GM19452 (cell line): ENCODE data around the gene BORCS8.
"Not testable (repeated sequence)": the region's sequence is repeated elsewhere in the genome, so short reads cannot be mapped to it uniquely, and the experiment has no call there.

ENCODE experiments used
- ATAC-seq: cut with Tn5 transposase; IDR thresholded peaks from one replicate; pipeline ENCODE4 v1.9.1; 2021; ENCODE audit not compliant: unreplicated experiment

Gene BORCS8

DNA sequence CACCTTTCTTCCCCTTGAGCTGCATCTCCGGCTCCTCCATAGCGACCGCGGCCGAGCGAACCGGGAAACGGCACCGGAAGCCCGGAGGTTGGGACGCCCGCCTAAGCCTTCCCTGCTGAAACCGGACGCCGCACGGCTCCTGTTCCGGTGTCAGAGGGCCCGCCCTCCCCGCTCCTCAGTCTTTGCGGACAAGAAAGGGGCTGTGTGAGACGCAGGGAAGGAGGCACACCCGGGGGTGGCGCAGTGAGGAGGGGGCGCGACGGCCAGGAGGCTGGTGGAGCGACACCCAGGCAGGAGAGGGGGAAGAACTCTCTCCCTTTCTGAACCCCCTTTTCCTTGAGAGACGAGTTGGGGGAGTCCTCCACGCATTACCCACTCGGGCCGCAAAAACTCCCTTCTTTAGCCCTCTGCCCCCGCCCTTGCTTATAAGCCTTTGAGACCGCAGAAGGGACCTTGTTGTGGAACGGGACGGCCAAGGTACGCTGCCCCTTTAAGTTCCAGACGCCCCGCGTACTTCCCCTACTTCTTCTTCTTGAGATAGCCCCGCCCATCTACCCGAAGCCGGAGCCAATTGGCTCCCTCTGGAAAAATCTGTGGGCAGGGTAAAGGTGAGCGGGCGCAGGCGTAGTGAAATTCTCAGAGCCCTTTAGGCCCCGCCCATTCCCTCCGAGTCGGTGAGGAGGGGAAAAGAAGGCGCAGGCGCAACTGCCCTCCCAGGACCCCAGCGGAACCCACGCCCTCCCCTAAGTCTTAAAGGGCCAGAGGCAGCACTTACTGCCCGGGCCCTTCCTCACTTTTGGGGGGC is at the start of gene BORCS8, which contains the start of gene RFXANK:
Gene BORCS8, minus strand, starts transcription at position 75 of the 805 bp plus-strand sequence. Its CDS starts 35 bp downstream, at position 40.
Gene RFXANK, plus strand, starts transcription at position 181 of the 805 bp plus-strand sequence. CDS start 1,689 bp downstream, outside the sequence.
- peak; percentile 84 for ATAC-seq

- ATAC-seq: no peak
These were observed 48.5 kb upstream of the BORCS8 start for GRCh38 chr19:19240476-19240875.

GRCh38 chr19:19239675-19240074 is 47.7 kb upstream of the BORCS8 start:
- no peak for ATAC-seq

DNA sequence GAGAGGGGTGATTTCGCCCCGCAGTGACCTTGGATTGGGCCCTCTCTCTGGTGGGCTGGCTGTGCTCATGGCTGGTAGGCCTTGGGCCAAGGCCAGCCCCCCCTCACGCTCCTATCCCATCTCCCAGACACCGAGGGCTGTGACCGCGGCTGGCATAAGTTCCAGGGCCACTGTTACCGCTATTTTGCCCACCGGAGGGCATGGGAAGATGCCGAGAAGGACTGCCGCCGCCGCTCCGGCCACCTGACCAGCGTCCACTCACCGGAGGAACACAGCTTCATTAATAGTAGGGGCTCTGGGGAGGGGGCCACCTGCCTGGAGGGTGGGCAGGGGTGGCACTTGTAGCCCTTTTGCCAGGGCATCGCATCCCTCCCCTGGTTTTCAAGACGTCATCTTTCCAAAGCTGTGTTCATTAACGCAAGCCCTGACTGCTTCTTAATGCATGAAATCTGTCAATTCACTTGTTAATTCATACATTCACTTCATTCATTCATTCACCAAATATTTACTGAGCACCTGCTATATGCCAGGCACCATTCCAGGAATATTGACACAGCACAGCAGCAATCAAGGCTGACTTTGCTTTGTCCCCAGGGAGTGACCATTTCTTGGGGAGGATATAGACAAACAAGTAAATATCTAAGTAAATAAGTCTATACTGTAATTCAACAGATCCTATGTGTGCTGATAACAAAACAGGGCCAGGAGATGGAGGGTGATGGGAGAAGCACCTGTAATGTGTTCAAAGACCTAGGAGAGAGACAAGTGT is 46.4 kb upstream of the BORCS8 start:
- ATAC-seq: no peak

DNA sequence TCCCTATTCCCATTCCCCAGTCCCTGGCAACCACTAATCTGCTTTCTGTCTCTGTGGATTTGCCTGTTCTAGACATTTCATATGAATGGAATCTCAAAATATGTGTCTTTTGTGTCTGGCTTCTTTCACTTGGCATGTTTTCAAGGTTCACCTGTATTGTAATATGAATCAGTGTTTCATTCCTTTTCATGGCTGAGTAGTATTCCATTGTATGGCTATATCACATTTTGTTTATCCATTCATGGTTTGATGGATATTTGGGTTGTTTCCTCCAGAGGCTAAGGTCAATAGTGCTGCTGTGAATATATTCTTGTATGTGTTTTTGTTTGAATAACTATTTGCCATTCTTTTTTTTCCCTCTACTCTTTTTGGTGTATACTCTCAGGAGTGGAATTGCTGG is 44.2 kb upstream of the BORCS8 start:
- ATAC-seq: no peak

GRCh38 chr19:19234220-19234816 is 42.4 kb upstream of the BORCS8 start:
- no peak for ATAC-seq

- ATAC-seq: no peak
These were observed 40.3 kb upstream of the BORCS8 start for GRCh38 chr19:19232261-19232721.

DNA sequence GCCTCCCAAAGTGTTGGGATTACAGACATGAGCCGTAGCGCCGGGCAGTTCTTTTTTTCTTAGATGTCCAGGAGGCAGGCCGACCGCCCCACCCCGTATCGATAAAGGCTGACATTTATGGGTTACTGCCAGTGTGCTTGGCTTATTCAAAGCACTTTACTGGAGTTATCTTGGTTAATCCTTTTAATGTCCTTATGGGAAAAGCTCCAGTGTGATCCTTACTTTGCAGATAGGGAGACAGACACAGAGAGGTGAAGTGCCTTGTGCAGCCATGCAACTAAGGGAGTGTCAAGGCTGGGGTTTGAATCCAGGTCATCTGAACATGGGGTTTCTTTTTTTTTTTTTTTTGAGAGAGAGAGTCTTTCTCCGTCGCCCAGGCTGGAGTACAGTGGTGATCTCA is 39.0 kb upstream of the BORCS8 start:
- ATAC-seq: no peak

DNA sequence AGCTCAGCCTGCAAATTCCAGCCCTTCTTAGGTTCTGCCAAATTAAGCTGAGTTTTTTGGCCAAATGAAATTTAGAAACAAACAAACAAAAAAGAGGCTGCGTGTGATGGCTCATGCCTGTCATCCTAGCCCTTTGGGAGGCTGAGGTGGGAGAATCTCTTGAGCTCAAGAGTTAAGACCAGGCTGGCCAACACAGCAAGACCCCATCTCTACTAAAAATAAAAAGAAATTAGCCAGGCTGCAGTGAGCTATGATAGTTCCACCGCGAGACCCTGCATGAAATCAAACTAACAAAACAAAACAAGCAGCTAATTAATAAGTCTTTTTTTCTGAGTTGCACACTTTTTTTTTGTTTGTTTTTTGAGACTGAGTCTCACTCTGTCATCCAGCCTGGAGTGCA is 37.7 kb upstream of the BORCS8 start:
- ATAC-seq: no peak

- no peak for ATAC-seq
These were observed 35.3 kb upstream of the BORCS8 start for GRCh38 chr19:19227217-19227616.

DNA sequence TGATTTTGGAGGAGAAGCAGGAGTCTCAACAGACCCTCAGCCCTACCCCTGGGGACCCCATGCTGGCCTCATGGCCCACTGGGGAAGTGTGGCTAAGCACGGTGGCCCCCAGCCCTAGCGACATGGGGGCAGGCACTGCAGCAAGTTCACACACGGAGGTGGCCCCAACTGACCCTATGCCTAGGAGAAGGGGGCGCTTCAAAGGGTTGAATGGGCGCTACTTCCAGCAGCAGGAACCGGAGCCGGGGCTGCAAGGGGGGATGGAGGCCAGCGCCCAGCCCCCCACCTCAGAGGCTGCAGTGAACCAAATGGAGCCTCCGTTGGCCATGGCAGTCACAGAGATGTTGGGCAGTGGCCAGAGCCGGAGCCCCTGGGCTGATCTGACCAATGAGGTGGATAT is 34.7 kb upstream of the BORCS8 start:
- ATAC-seq: no peak

- ATAC-seq: no peak
These were observed 34.3 kb upstream of the BORCS8 start for GRCh38 chr19:19226204-19226603.

DNA sequence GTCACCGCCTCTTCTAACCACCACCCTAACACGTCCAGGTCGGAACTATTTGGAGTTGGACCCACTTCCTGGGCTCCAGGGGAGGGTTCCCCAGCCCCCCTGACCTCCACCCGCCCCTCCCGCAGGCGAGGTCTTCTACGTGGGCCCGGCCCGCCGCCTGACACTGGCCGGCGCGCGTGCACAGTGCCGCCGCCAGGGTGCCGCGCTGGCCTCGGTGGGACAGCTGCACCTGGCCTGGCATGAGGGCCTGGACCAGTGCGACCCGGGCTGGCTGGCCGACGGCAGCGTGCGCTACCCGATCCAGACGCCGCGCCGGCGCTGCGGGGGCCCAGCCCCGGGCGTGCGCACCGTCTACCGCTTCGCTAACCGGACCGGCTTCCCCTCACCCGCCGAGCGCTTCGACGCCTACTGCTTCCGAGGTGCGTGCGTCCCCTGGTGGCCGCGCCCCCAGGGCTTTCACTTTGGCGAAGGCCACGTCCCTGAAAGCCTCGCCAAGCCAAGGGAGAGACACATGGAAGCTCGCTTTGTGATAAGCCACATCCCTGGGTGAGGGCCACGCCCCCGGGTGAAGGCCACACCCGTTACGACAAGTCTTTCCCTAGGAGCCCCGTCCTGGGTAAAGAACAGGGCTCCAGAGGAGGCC is 33.0 kb upstream of the BORCS8 start:
- no peak for ATAC-seq

- ATAC-seq: no peak
These were observed 32.3 kb upstream of the BORCS8 start for GRCh38 chr19:19224150-19224851.

DNA sequence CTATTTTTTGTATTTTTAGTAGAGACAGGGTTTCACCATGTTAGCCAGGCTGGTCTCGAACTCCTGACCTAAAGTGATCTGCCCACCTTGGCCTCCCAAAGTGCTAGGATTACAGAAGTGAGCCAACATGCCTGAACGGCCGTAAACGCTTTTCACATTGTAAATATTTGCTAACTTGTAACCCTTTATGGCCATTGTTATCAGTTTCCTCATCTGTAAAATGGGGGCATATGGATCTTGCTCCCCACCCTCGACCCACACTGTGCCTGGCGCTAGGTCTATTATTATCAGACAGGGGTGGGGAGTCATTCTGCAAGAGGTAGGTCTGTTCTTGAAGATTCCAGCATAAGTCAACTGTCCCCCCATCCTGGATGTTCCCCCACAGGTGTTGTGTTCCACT is 31.7 kb upstream of the BORCS8 start:
- ATAC-seq: no peak

DNA sequence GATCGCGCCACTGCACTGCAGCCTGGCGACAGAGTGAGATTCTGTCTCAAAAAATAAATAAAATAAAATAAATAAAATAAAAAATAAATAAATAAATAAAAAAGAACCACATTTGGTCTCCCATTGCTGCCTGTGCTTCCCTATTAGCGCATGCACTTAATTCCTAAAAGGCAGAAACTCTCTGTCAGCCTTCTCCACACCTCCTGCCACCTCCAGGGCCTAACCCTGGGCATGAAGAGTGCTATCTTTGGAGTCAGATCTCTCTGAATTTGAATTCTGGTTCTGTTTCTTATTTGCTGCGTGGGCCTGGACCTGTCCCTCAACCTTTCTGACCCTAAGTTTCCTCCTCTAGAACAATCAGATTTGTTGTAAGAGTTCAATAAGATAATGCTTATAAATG is 31.1 kb upstream of the BORCS8 start:
- no peak for ATAC-seq

DNA sequence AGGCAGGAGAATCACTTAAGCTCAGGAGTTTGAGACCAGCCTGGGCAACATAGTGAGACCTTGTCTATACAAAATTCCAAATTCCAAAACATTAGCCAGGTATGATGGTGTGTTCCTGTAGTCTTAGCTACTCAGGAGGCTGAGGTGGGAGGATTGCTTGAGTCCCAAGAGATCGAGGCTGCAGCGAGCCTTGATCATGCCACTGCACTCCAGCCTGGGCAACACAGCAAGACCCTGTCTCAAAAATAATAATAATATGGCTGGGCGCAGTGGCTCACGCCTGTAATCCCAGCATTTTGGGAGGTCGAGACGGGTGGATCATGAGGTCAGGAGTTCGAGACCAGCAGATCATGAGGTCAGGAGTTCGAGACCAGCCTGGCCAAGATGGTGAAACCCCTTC is 29.0 kb upstream of the BORCS8 start:
- ATAC-seq: not testable (repeated sequence)

GRCh38 chr19:19218911-19219310 is 27.0 kb upstream of the BORCS8 start:
- no peak for ATAC-seq

GRCh38 chr19:19217099-19217498 is 25.1 kb upstream of the BORCS8 start:
- ATAC-seq: no peak

GRCh38 chr19:19215792-19216191 is 23.8 kb upstream of the BORCS8 start:
- ATAC-seq: no peak

- ATAC-seq: no peak
These were observed 22.9 kb upstream of the BORCS8 start for GRCh38 chr19:19214892-19215291.
